Mesangial cell (primary cell): ENCODE data around the gene FBXO39. TPM values are rescaled to one million over a fixed set of nuclear protein-coding genes. Genes with fewer than 3 reads are reported as not detected.

Source experiments
- total RNA-seq: library from RNA; depleted of rRNA; stranded (reverse); fragments of >200 nt; gene quantifications from 2 replicates; pipeline ENCODE4 v1.2.3, GENCODE V29; 2015

FBXO39 gene
- not detected in 2 replicates for total RNA-seq

GRCh38 chr17:6775871-6776405, at the start of gene FBXO39:
Gene FBXO39, plus strand, starts transcription at chr17:6776215. Its CDS starts 3,654 bp downstream, at chr17:6779869.

GRCh38 chr17:6755731-6756184, 20.3 kb upstream of the FBXO39 start, which contains the start of gene XAF1:
Gene XAF1, plus strand, starts transcription at chr17:6756046. Its CDS starts 33 bp downstream, at chr17:6756079.

GRCh38 chr17:6831661-6832263, 55.7 kb downstream of the FBXO39 start, which contains the start of gene TEKT1:
Gene TEKT1, minus strand, starts transcription at chr17:6831729. Its CDS starts 1,353 bp downstream, at chr17:6830376.

Other genes starting within 250 kb of the FBXO39 start
- gene PITPNM3, start 219.7 kb upstream of the FBXO39 start, total RNA-seq = 2.3 and 3.8 TPM in 2 replicates
- gene KIAA0753, start 135.5 kb upstream of the FBXO39 start, total RNA-seq = 8.9 and 9.8 TPM in 2 replicates
- gene TXNDC17, start 135.2 kb upstream of the FBXO39 start, total RNA-seq = 124 and 197 TPM in 2 replicates
- 2.5 and 11.2 TPM in 2 replicates for gene MED31, start 124.6 kb upstream of the FBXO39 start, total RNA-seq
- 1.3 and 1.6 TPM in 2 replicates for gene C17orf100, start 124.5 kb upstream of the FBXO39 start, total RNA-seq
- gene SLC13A5, start 62.8 kb upstream of the FBXO39 start, total RNA-seq = 0.89 TPM in 1 of 2 replicates, not detected in the other
- gene XAF1, start 20.2 kb upstream of the FBXO39 start, total RNA-seq = under 0.01 and 2.2 TPM in 2 replicates
- not detected in 2 replicates for gene TEKT1, start 55.5 kb downstream of the FBXO39 start, total RNA-seq
- gene ALOX12, start 219.8 kb downstream of the FBXO39 start, total RNA-seq = under 0.01 TPM in 1 of 2 replicates, not detected in the other
- 271 and 327 TPM in 2 replicates for gene RNASEK, start 236.4 kb downstream of the FBXO39 start, total RNA-seq
- under 0.01 and 0.13 TPM in 2 replicates for gene BCL6B, start 246.8 kb downstream of the FBXO39 start, total RNA-seq